ENCODE measurements around the gene TMED9. TPM values are rescaled to one million over a fixed set of nuclear protein-coding genes. Genes with fewer than 3 reads are reported as not detected.

Gene TMED9
- polyA plus RNA-seq, 1 donor (not counting 4 experiments of a cell fraction or from before 2014, with no cell fraction given) = 247 TPM

GRCh38 chr5:177605078-177605477 is 13.1 kb downstream of the TMED9 start:
- no peak overlapping the region for H3K4me3 ChIP-seq (ENCODE audit: control insufficient read depth in 2 of 3, extremely low read depth in 1 of 3, insufficient read depth in 2 of 3, low read depth in 1 of 3, low read length in 3 of 3)
- no peak for DNase-seq (ENCODE audit: low read depth, low spot score)
- H3K4me1 ChIP-seq (ENCODE audit: control insufficient read depth, extremely low read depth, insufficient read depth, low read length) = peaks cover 7% of the 10 kb centered on the region
- dilution Hi-C loops (cut with MboI; ENCODE audit: extremely low pct_ligation_motif_present, low sequenced_read_pairs) = no loop called here
- no peaks in the 10 kb centered on the region for H3K9me3 ChIP-seq (ENCODE audit: control insufficient read depth, low read depth, low read length)
- FAIRE-seq = no peak
- no peaks in the 10 kb centered on the region for H3K27me3 ChIP-seq (ENCODE audit: control insufficient read depth, extremely low read depth, insufficient read depth, low read length)
- H3K79me2 ChIP-seq (ENCODE audit: control insufficient read depth, insufficient read depth, low read length) = peaks cover 8% of the 10 kb centered on the region
- no peak overlapping the region for H2AFZ ChIP-seq (ENCODE audit: control insufficient read depth, low read length)
- TF ChIP-seq EZH2 (IDR thresholded peaks at IDR 0.05; ENCODE audit: low read length) = no peak
- TF ChIP-seq CTCF (optimal IDR thresholded peaks at IDR 0.05 in 1 of 3, IDR thresholded peaks at IDR 0.05 in 1 of 3, conservative IDR thresholded peaks at IDR 0.05 in 1 of 3; ENCODE audit: extremely low read depth in 1 of 3, insufficient read depth in 2 of 3, low read length in 3 of 3) = no peak
- H3K9me1 ChIP-seq (ENCODE audit: control insufficient read depth, extremely low read depth, insufficient read depth, low read length) = no peaks in the 10 kb centered on the region
- no peak overlapping the region for H3K9ac ChIP-seq (ENCODE audit: control insufficient read depth, extremely low read depth, insufficient read depth, low read length)
- H4K20me1 ChIP-seq (ENCODE audit: control insufficient read depth, extremely low read depth, insufficient read depth, low read length) = no peaks in the 10 kb centered on the region
- H3K4me2 ChIP-seq (ENCODE audit: control insufficient read depth, extremely low read depth, insufficient read depth, low read depth, low read length) = no peak overlapping the region
- H3K36me3 ChIP-seq (ENCODE audit: control insufficient read depth in 2 of 2, extremely low read depth in 1 of 2, insufficient read depth in 2 of 2, low read length in 2 of 2) = peaks cover 4 to 22% of the 10 kb centered on the region in 2 experiments
- no peak overlapping the region for H3K27ac ChIP-seq (ENCODE audit: control insufficient read depth, insufficient read depth, low read length)

- Histone ChIP-seq H3K9me3 (ENCODE audit: control insufficient read depth, low read depth, low read length) (no peaks in the 10 kb centered on the region), H3K27ac (ENCODE audit: control insufficient read depth, insufficient read depth, low read length) (no peak overlapping the region), H2AFZ (ENCODE audit: control insufficient read depth, low read length) (no peak overlapping the region), H3K27me3 (ENCODE audit: control insufficient read depth, extremely low read depth, insufficient read depth, low read length) (no peaks in the 10 kb centered on the region), H3K4me3 (ENCODE audit: control insufficient read depth in 2 of 3, extremely low read depth in 1 of 3, insufficient read depth in 2 of 3, low read depth in 1 of 3, low read length in 3 of 3) (no peak overlapping the region), H3K9me1 (ENCODE audit: control insufficient read depth, extremely low read depth, insufficient read depth, low read length) (no peaks in the 10 kb centered on the region), H3K4me2 (ENCODE audit: control insufficient read depth, extremely low read depth, insufficient read depth, low read depth, low read length) (no peak overlapping the region), H3K9ac (ENCODE audit: control insufficient read depth, extremely low read depth, insufficient read depth, low read length) (no peak overlapping the region), H3K79me2 (ENCODE audit: control insufficient read depth, insufficient read depth, low read length) (peaks cover 5% of the 10 kb centered on the region), H3K36me3 (ENCODE audit: control insufficient read depth in 2 of 2, extremely low read depth in 1 of 2, insufficient read depth in 2 of 2, low read length in 2 of 2) (peaks cover 4 to 22% of the 10 kb centered on the region in 2 experiments), H3K4me1 (ENCODE audit: control insufficient read depth, extremely low read depth, insufficient read depth, low read length) (peaks cover 7% of the 10 kb centered on the region), H4K20me1 (ENCODE audit: control insufficient read depth, extremely low read depth, insufficient read depth, low read length) (no peaks in the 10 kb centered on the region)
- no peak for DNase-seq (ENCODE audit: low read depth, low spot score)
- dilution Hi-C loops (cut with MboI; ENCODE audit: extremely low pct_ligation_motif_present, low sequenced_read_pairs) = no loop called here
- TF ChIP-seq CTCF (optimal IDR thresholded peaks at IDR 0.05 in 1 of 3, IDR thresholded peaks at IDR 0.05 in 1 of 3, conservative IDR thresholded peaks at IDR 0.05 in 1 of 3; ENCODE audit: extremely low read depth in 1 of 3, insufficient read depth in 2 of 3, low read length in 3 of 3) = no peak
- no peak for TF ChIP-seq EZH2 (IDR thresholded peaks at IDR 0.05; ENCODE audit: low read length)
- FAIRE-seq = no peak
Measured at GRCh38 chr5:177605667-177606066, 13.7 kb downstream of the TMED9 start.
